Skeletal muscle tissue (tissue), 4 donors: ENCODE results near the gene MYCN. TPM values are rescaled to one million over a fixed set of nuclear protein-coding genes. Genes with fewer than 3 reads are reported as not detected.
A peak's percentile ranks its signal among the peaks of the same experiment; 100 is the strongest.

Experiments used
- H3K27ac ChIP-seq: one replicate; pipeline ENCODE4 v1.7.0; 2013; ENCODE audit warnings: mild to moderate bottlenecking, low read depth, low read length, inconsistent platforms
- H3K27me3 ChIP-seq, 3 donors: one replicate each; pipeline ENCODE4 v1.7.0; 2013; ENCODE audit warnings: low read length in 3 of 3; ENCODE audit not compliant: control insufficient read depth in 3 of 3, insufficient read depth in 3 of 3
- H3K36me3 ChIP-seq, 3 donors: one replicate each; pipeline ENCODE4 v1.7.0; 2013; ENCODE audit warnings: low read length in 3 of 3; ENCODE audit not compliant: control insufficient read depth in 3 of 3, insufficient read depth in 3 of 3
- H3K4me1 ChIP-seq, 3 donors: one replicate each; pipeline ENCODE4 v1.7.0; 2013; ENCODE audit warnings: low read length in 3 of 3, mild to moderate bottlenecking in 3 of 3; ENCODE audit not compliant: control insufficient read depth in 3 of 3, insufficient read depth in 3 of 3
- H3K4me3 ChIP-seq, 3 donors: one replicate each; pipeline ENCODE4 v1.7.0; 2013; ENCODE audit warnings: low read length in 3 of 3
- H3K9ac ChIP-seq, 3 donors: one replicate each; pipeline ENCODE4 v1.7.0; 2013; ENCODE audit warnings: low read length in 3 of 3, mild to moderate bottlenecking in 3 of 3, moderate library complexity in 2 of 3, low read depth in 1 of 3
- H3K9me3 ChIP-seq, 3 donors: one replicate each; pipeline ENCODE4 v1.7.0; 2013; ENCODE audit warnings: low read length in 3 of 3; ENCODE audit not compliant: control insufficient read depth in 3 of 3
- total RNA-seq: library from RNA; depleted of rRNA; stranded (reverse); fragments of >200 nt; gene quantifications from one replicate; pipeline ENCODE4 v1.2.3, GENCODE V29; 2014
- donor health status: Osteomylitis.

The MYCN gene
- total RNA-seq, 1 donor from 2014 or later = 7.3 TPM

DNA sequence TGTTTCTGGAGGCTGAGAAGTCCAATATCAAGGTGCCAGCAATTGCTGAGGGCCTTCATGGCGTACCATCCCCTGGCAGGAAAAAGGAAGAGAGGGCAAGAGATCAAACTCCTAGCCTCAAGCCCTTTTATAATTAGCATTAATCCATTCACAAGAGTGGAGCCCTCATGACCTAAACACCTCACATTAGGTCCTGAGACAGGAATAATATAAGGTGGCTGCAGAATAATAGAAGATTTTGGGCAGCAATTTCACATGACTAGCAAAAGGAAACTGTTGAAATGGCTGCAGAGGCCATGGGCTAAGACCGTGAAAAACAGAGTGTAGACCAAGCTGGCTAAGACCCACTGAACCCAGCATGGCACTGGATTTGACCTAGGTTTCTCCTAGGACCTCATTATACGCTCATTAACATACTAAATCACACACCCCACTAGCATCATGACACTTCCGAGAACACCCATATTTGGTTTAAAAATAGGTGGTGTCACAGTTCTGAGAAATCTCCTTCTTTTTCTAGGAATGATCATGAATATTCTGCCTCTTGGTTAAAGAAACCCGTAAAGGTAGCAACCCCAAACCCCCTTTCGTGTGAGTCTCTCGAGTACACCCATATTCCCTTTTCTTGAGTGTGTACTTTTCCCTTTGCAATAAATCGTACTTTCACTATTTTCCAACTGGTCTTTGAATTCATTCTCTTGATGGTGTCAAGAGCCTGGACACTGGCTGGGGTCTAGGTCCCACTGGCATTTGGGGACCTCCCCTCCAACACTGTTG lies 3.1 kb upstream of the MYCN start:
- H3K9ac ChIP-seq = no peak overlapping the region
- H3K4me1 ChIP-seq = peaks cover 17 to 24% (median 23%) of the 10 kb centered on the region in 3 donors
- peaks cover 14 to 27% (median 20%) of the 10 kb centered on the region in 3 donors for H3K27me3 ChIP-seq
- H3K27ac ChIP-seq = no peak overlapping the region
- H3K9me3 ChIP-seq = no peaks in the 10 kb centered on the region
- no peaks in the 10 kb centered on the region for H3K36me3 ChIP-seq
- H3K4me3 ChIP-seq = no peak overlapping the region

DNA sequence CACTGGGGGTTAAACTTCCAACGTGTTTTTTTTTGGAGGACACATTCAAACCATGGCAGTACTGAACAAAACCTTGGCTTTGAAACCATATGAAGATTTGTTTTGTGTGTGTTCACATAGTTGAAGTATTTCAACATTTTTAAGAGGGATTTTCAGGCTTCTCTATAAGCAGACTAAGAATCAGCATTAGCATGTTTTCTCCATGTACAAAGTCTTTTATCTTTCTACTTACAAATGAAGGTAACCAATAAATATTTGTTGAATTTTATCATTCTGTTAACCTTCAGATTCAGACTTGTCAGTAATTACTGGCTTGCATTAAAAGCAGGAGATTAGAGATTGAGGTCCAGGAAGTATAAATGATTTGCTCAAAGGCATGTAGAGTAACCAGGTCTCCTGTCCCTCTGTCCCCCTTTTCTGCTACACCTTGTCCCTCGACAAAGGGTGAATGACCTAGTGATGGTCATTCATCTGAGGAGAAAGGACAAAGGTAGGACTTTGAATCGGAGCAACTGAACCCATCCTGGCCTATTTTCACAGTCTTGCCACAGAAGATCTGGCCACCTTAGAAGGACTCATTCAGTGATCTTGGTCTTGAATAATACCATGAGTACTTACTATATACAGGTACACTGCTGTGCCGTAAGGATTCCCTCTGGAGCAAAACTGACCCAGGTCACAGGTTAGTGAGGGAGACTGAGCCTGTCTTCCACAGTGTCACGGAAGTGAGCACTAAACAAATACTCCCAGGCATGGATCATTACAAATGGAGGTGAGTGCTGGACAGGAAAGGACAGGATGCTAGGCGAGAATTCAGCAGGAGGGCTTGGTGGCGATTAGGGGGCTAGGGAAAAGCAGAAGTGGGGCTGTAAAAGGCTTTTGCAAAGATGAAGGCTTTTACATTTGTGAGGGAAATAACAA lies 2.2 kb upstream of the MYCN start:
- Histone ChIP-seq H3K27ac (no peak overlapping the region), H3K36me3 (no peaks in the 10 kb centered on the region), H3K4me3 (no peak overlapping the region), H3K4me1 (peaks cover 23 to 29% (median 28%) of the 10 kb centered on the region in 3 donors), H3K9ac (no peak overlapping the region), H3K9me3 (no peaks in the 10 kb centered on the region), H3K27me3 (peaks cover 14 to 31% (median 26%) of the 10 kb centered on the region in 3 donors)

DNA sequence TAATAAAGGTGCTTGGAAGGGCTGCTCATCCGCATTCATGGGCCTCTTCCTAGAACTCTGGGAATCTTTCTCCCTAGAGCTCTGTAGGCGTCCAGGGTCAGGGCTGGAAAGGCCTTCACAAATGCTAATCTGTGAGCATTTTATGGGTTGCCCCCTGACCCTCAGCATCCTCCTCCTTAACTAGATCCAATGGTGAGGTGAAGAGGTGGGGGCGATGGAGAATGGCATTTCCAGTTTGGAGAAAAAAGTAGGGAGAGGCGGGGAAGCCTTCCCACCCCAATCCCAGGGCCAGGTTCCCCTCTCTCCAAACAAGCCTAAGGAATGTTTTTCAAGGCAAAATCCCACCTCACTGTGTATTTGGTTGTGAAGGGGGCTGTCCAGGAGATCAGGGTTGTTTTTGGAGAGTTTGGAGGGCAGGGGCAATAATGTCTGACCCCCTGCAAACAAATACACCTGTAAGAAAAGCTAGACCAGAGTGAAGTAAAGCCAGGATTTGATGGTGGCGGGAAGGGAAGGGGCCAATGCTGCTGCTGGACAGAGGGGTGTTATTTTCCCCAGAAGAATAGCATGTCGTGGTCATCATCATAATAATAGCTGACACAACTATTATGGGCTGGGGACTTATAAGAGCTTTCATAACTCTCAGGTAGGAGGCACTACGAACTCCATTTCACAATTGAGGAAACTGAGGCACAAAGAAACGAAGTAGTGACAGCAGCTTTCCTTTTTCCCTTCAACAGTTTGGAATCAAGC lies 1.4 kb upstream of the MYCN start:
- peaks cover 14 to 35% (median 30%) of the 10 kb centered on the region in 3 donors for H3K27me3 ChIP-seq
- H3K9ac ChIP-seq = peak overlapping the region in 1 of 3 donors; percentile 50
- H3K4me1 ChIP-seq = peaks cover 31 to 38% (median 36%) of the 10 kb centered on the region in 3 donors
- H3K27ac ChIP-seq = no peak overlapping the region
- H3K9me3 ChIP-seq = no peaks in the 10 kb centered on the region
- H3K4me3 ChIP-seq = peak overlapping the region in 2 of 3 donors; percentile 58 to 71
- no peaks in the 10 kb centered on the region for H3K36me3 ChIP-seq

DNA sequence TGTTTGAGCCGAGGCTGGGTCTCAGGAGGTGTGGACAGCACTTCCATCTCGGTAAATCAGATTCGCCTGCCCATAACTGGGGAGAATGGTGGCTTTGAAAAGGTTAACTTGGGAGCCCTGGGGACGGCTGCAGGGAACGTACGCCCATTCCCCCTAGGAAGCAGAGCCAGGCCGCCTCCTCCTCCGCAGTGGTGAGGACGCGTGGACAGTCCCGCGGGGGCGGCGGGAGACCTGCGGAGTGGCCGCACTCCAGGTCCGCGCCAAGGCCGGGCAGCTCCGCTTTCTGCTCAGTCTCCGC lies 845 bp upstream of the MYCN start:
- peaks cover 14 to 35% (median 30%) of the 10 kb centered on the region in 3 donors for H3K27me3 ChIP-seq
- no peak overlapping the region for H3K27ac ChIP-seq
- no peaks in the 10 kb centered on the region for H3K9me3 ChIP-seq
- H3K36me3 ChIP-seq = no peaks in the 10 kb centered on the region
- peak overlapping the region in 1 of 3 donors; percentile 50 for H3K9ac ChIP-seq
- H3K4me1 ChIP-seq = peaks cover 35 to 40% (median 36%) of the 10 kb centered on the region in 3 donors
- peak overlapping the region; percentile 58 to 77 (median 71) for H3K4me3 ChIP-seq

DNA sequence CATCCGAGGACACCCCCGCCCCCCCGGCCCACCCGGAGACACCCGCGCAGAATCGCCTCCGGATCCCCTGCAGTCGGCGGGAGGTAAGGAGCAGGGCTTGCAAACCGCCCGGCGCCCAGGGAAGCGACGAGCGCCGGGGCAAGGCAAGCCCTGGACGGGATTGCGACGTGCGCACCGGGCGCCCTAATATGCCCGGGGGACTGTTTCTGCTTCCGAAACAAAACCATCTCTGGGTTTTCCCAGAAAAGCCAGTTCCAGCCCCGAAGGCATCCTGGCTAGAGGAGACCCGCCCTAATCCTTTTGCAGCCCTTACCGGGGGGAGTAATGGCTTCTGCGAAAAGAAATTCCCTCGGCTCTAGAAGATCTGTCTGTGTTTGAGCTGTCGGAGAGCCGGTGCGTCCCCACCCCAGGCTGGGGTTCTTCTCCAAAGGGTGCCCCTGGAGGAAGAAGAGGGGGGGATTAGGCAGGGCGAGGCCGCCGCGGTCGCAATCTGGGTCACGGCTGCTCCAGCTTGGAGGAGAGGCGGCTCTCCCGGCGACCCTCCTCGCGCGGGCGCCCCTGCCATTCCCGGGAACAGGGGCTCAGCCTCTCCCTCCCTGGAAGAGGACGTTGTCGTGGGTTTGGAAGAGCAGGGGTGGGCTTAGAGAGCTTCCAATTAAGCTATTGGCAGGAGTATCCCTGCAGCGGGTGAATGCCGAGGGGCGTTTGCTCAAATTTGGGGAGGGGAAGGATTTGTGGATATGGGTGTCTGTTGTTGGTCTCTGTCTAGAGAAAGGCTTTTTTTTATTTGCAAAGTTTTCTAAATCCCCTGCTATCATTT lies 521 bp downstream of the MYCN start:
- Histone ChIP-seq H3K4me3 (peak overlapping the region; percentile 71 to 77 (median 76)), H3K4me1 (peaks cover 36 to 40% (median 37%) of the 10 kb centered on the region in 3 donors), H3K36me3 (no peaks in the 10 kb centered on the region), H3K27me3 (peaks cover 14 to 35% (median 30%) of the 10 kb centered on the region in 3 donors), H3K9me3 (no peaks in the 10 kb centered on the region), H3K9ac (peak overlapping the region in 1 of 3 donors; percentile 40), H3K27ac (no peak overlapping the region)

DNA sequence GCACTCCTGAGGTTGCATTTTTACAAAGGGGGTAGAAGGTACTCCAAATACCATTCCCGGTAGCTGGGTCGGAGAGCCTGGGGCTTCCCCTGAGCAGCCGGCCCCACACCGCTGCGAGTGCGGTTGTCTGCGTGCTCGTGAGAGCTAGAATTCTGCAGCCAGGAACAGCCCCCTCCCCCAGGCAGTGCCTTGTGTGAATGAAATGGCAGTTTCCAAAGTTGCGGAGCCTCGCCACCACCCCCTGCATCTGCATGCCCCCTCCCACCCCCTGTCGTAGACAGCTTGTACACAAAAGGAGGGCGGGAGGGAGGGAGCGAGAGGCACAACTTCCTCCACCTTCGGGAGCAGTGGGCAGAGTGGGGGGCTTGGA lies 1.1 kb downstream of the MYCN start:
- H3K4me3 ChIP-seq = peak overlapping the region; percentile 71 to 77 (median 76)
- H3K4me1 ChIP-seq = peaks cover 36 to 40% (median 37%) of the 10 kb centered on the region in 3 donors
- H3K9ac ChIP-seq = no peak overlapping the region
- H3K9me3 ChIP-seq = no peaks in the 10 kb centered on the region
- peaks cover 14 to 35% (median 30%) of the 10 kb centered on the region in 3 donors for H3K27me3 ChIP-seq
- H3K36me3 ChIP-seq = no peaks in the 10 kb centered on the region
- H3K27ac ChIP-seq = no peak overlapping the region

DNA sequence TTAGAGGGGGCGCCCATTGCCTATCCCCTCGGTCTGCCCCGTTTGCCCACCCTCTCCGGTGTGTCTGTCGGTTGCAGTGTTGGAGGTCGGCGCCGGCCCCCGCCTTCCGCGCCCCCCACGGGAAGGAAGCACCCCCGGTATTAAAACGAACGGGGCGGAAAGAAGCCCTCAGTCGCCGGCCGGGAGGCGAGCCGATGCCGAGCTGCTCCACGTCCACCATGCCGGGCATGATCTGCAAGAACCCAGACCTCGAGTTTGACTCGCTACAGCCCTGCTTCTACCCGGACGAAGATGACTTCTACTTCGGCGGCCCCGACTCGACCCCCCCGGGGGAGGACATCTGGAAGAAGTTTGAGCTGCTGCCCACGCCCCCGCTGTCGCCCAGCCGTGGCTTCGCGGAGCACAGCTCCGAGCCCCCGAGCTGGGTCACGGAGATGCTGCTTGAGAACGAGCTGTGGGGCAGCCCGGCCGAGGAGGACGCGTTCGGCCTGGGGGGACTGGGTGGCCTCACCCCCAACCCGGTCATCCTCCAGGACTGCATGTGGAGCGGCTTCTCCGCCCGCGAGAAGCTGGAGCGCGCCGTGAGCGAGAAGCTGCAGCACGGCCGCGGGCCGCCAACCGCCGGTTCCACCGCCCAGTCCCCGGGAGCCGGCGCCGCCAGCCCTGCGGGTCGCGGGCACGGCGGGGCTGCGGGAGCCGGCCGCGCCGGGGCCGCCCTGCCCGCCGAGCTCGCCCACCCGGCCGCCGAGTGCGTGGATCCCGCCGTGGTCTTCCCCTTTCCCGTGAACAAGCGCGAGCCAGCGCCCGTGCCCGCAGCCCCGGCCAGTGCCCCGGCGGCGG lies 1.7 kb downstream of the MYCN start:
- H3K27ac ChIP-seq = no peak overlapping the region
- H3K4me3 ChIP-seq = peak overlapping the region; percentile 60 to 70 (median 65)
- H3K9ac ChIP-seq = peak overlapping the region in 1 of 3 donors; percentile 54
- peaks cover 14 to 35% (median 30%) of the 10 kb centered on the region in 3 donors for H3K27me3 ChIP-seq
- no peaks in the 10 kb centered on the region for H3K36me3 ChIP-seq
- H3K9me3 ChIP-seq = no peaks in the 10 kb centered on the region
- peaks cover 36 to 40% (median 37%) of the 10 kb centered on the region in 3 donors for H3K4me1 ChIP-seq

DNA sequence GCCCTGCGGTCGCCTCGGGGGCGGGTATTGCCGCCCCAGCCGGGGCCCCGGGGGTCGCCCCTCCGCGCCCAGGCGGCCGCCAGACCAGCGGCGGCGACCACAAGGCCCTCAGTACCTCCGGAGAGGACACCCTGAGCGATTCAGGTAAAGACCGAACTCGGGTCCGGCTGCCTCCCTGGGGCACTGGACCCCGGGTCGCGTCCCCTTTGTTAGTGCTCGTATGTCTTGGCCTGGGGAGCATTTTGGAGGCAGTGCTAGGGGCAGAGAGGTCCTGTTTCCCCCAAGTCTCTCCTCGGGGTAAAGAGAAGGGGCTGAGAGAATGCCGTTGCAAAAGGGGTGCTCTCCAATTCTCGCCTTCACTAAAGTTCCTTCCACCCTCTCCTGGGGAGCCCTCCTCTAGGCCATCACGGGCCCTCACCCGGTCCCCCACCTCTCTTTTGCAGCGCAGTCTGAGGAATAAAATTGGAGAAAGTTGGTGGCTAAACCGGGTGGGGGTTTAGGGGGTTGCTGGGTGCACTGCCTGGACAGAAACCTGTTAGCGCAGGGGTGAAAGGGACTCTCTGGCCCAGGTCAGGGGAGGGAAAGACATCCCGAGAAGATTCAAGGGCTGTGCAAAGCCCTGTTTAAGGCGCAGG lies 2.5 kb downstream of the MYCN start:
- Histone ChIP-seq H3K36me3 (no peaks in the 10 kb centered on the region), H3K27me3 (peaks cover 14 to 35% (median 30%) of the 10 kb centered on the region in 3 donors), H3K4me1 (peaks cover 36 to 40% (median 37%) of the 10 kb centered on the region in 3 donors), H3K27ac (no peak overlapping the region), H3K9me3 (no peaks in the 10 kb centered on the region), H3K4me3 (peak overlapping the region; percentile 22 to 52 (median 27)), H3K9ac (peak overlapping the region in 1 of 3 donors; percentile 40)
